Measurements from ENCODE around the gene RHOU. TPM values are rescaled to one million over a fixed set of nuclear protein-coding genes. Genes with fewer than 3 reads are reported as not detected.

The RHOU gene
- total and polyA plus RNA-seq, 10 of the 15 experiments (the other 5 are each of a cell fraction or from before 2014, with no cell fraction given): not detected

- Histone ChIP-seq H3K27ac (ENCODE audit: control insufficient read depth, insufficient read depth) (no peak overlapping the region), H3K4me3 (no peak overlapping the region), H3K9me3 (replicated peaks; ENCODE audit: control insufficient read depth, insufficient read depth, low read length) (no peaks in the 10 kb centered on the region), H3K27me3 (replicated peaks in 1 of 2; ENCODE audit: control insufficient read depth in 2 of 2, insufficient read depth in 2 of 2, low read length in 1 of 2) (peaks cover 0 to 2% of the 10 kb centered on the region in 2 experiments; a peak in 1 of 4 replicates), H3K36me3 (ENCODE audit: control insufficient read depth in 2 of 2, insufficient read depth in 2 of 2, low read length in 1 of 2) (no peaks in the 10 kb centered on the region), H2AFZ (ENCODE audit: control insufficient read depth, low read depth, low read length) (no peak overlapping the region), H3K79me2 (ENCODE audit: control insufficient read depth, insufficient read depth, low read length) (no peaks in the 10 kb centered on the region), H3K9ac (ENCODE audit: control insufficient read depth, insufficient read depth, low read length) (no peak overlapping the region), H3K4me2 (ENCODE audit: control insufficient read depth, insufficient read depth) (peak overlapping the region; percentile 68), H4K20me1 (ENCODE audit: control insufficient read depth, insufficient read depth) (no peaks in the 10 kb centered on the region), H3K4me1 (ENCODE audit: control insufficient read depth, insufficient read depth, low read length) (peaks cover 7% of the 10 kb centered on the region)
- WGBS (ENCODE audit: insufficient coverage, insufficient replicate concordance, low lambda C conversion rate, missing lambda C conversion rate): 0% methylated on average over 5 of the region's 5 CpGs
- ChIA-PET SMC1A (ENCODE audit: uncharacterized antibody, unreplicated experiment) (interaction anchor here (0.6 to 1.3 kb wide), 4 partner anchors 10 to 103 kb away, joined by 3 read pairs; no protein-coding TSS in a partner anchor), POLR2A (no interaction called here), RAD21 (ENCODE audit: unreplicated experiment) (interaction anchor here (0.9 to 1.2 kb wide), 2 partner anchors 33 to 74 kb away, joined by 3 read pairs; no protein-coding TSS in a partner anchor), CTCF (no interaction called here)
- FAIRE-seq: no peak
- no TSS peak for BruUV-seq (replicated peaks)
- ATAC-seq: peak; percentile 77
- in situ Hi-C loops (cut with MboI): no loop called here
- intact Hi-C loops (cut with micrococcal nuclease; ENCODE audit: unreplicated experiment): loop anchor here (2.0 kb wide), 1 partner anchor 36 kb away; no protein-coding TSS in a partner anchor
- peak; percentile 40 for DNase-seq (ENCODE audit: low read depth, low spot score)
- TF ChIP-seq EZH2 (IDR thresholded peaks at IDR 0.05; ENCODE audit: borderline replicate concordance, control insufficient read depth, low read depth, low read length) (no peak), MYC (IDR thresholded peaks at IDR 0.05; ENCODE audit: insufficient read depth, insufficient read length, insufficient replicate concordance, low read length, severe bottlenecking) (no peak), NFXL1 (IDR thresholded peaks at IDR 0.05; ENCODE audit: borderline replicate concordance) (no peak), KAT2A (conservative IDR thresholded peaks at IDR 0.05; ENCODE audit: control insufficient read depth, low read depth, low read length) (no peak), HDGF (IDR thresholded peaks at IDR 0.05) (no peak), CREM (IDR thresholded peaks at IDR 0.05; ENCODE audit: low read depth) (no peak)
- TF ChIP-seq, protein P1, sequence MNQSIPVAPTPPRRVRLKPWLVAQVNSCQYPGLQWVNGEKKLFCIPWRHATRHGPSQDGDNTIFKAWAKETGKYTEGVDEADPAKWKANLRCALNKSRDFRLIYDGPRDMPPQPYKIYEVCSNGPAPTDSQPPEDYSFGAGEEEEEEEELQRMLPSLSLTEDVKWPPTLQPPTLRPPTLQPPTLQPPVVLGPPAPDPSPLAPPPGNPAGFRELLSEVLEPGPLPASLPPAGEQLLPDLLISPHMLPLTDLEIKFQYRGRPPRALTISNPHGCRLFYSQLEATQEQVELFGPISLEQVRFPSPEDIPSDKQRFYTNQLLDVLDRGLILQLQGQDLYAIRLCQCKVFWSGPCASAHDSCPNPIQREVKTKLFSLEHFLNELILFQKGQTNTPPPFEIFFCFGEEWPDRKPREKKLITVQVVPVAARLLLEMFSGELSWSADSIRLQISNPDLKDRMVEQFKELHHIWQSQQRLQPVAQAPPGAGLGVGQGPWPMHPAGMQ (IDR thresholded peaks at IDR 0.05; ENCODE audit: borderline replicate concordance): no peak
These were observed 59.5 kb downstream of the RHOU start for GRCh38 chr1:228794810-228795209.

Measured in GM12878 (cell line).